ENCODE measurements around the gene TOR3A. TPM values are rescaled to one million over a fixed set of nuclear protein-coding genes. Genes with fewer than 3 reads are reported as not detected.
A peak's percentile ranks its signal among the peaks of the same experiment; 100 is the strongest.

The TOR3A gene
- total RNA-seq, 1 donor from 2014 or later = 24.3 TPM

DNA sequence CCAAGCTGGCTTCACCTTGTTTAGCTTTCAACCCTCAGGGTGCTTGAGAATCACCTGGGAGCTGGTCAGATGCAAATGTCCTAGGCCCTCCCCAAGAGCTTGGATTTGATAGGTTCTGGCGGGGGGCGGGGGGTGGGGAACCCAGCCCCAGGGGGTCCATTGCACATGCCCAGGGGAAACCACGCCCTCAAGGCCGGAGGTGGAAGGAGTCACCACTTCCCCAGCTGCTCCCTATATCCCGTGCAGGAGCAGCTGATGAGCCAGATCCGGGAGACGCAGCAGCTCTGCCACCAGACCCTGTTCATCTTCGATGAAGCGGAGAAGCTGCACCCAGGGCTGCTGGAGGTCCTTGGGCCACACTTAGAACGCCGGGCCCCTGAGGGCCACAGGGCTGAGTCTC lies 5.8 kb downstream of the TOR3A start:
- H3K9me3 ChIP-seq = no peaks in the 10 kb centered on the region
- DNase-seq = no peak
- intact Hi-C loops (cut with DNase I) = no loop called here
- no peaks in the 10 kb centered on the region for H3K27me3 ChIP-seq (ENCODE audit: low read depth)
- no peak for ATAC-seq
- TF ChIP-seq, protein P1, sequence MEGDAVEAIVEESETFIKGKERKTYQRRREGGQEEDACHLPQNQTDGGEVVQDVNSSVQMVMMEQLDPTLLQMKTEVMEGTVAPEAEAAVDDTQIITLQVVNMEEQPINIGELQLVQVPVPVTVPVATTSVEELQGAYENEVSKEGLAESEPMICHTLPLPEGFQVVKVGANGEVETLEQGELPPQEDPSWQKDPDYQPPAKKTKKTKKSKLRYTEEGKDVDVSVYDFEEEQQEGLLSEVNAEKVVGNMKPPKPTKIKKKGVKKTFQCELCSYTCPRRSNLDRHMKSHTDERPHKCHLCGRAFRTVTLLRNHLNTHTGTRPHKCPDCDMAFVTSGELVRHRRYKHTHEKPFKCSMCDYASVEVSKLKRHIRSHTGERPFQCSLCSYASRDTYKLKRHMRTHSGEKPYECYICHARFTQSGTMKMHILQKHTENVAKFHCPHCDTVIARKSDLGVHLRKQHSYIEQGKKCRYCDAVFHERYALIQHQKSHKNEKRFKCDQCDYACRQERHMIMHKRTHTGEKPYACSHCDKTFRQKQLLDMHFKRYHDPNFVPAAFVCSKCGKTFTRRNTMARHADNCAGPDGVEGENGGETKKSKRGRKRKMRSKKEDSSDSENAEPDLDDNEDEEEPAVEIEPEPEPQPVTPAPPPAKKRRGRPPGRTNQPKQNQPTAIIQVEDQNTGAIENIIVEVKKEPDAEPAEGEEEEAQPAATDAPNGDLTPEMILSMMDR (IDR thresholded peaks at IDR 0.05) = no peak
- no peak overlapping the region for H3K27ac ChIP-seq
- peaks cover 40% of the 10 kb centered on the region for H3K4me1 ChIP-seq
- H3K36me3 ChIP-seq = peaks cover 60% of the 10 kb centered on the region
- no peak overlapping the region for H3K4me3 ChIP-seq

- Histone ChIP-seq H3K4me1 (peaks cover 34% of the 10 kb centered on the region), H3K9me3 (no peaks in the 10 kb centered on the region), H3K27me3 (ENCODE audit: low read depth) (no peaks in the 10 kb centered on the region), H3K27ac (no peak overlapping the region), H3K36me3 (peaks cover 83% of the 10 kb centered on the region), H3K4me3 (no peak overlapping the region)
- TF ChIP-seq, protein P1 (IDR thresholded peaks at IDR 0.05) = no peak
- intact Hi-C loops (cut with DNase I) = no loop called here
- ATAC-seq (no peak), DNase-seq (no peak)
Observed at GRCh38 chr1:179089827-179090482, 8.1 kb downstream of the TOR3A start.

GRCh38 chr1:179090522-179090921 lies 8.7 kb downstream of the TOR3A start:
- Histone ChIP-seq H3K9me3 (no peaks in the 10 kb centered on the region), H3K27ac (peak overlapping the region; percentile 20), H3K36me3 (peaks cover 86% of the 10 kb centered on the region), H3K4me3 (no peak overlapping the region), H3K4me1 (peaks cover 40% of the 10 kb centered on the region), H3K27me3 (ENCODE audit: low read depth) (no peaks in the 10 kb centered on the region)
- DNase-seq = no peak
- no peak for ATAC-seq
- intact Hi-C loops (cut with DNase I) = no loop called here
- TF ChIP-seq, protein P1 (IDR thresholded peaks at IDR 0.05) = no peak

DNA sequence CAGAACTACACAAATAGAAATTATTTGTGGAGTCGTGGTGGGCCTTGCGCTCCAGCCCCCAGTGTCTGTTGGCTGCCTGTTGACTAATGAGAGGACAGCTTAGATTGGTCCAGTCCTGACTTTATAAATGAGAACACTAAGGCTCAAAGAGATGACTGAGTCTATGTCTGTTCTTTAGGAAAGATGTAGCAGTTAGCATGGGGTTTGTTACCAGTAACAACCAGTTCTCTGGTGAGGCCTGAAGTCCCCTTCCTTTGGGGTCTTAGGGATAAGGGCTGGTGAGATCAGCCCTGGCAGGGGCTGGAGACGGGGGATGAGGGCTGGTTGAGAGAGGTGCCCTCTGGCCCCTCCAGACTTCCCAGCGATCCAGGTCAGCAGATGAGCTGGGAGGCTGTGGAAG lies 9.1 kb downstream of the TOR3A start:
- DNase-seq (no peak), ATAC-seq (no peak)
- H3K27ac ChIP-seq = peak overlapping the region; percentile 20

GRCh38 chr1:179091691-179092165 lies 9.9 kb downstream of the TOR3A start:
- DNase-seq (peak; percentile 56), ATAC-seq (peak; percentile 57 to 63)
- H3K36me3 ChIP-seq = peaks cover 91% of the 10 kb centered on the region
- intact Hi-C loops (cut with DNase I) = no loop called here
- peak overlapping the region; percentile 20 for H3K27ac ChIP-seq
- H3K4me1 ChIP-seq = peaks cover 40% of the 10 kb centered on the region
- no peak overlapping the region for H3K4me3 ChIP-seq
- H3K27me3 ChIP-seq (ENCODE audit: low read depth) = no peaks in the 10 kb centered on the region
- TF ChIP-seq, protein P1 (IDR thresholded peaks at IDR 0.05) = no peak
- no peaks in the 10 kb centered on the region for H3K9me3 ChIP-seq

More for the DNA sequence above, 9.1 kb downstream of the TOR3A start:
- Histone ChIP-seq H3K4me3 (no peak overlapping the region), H3K4me1 (peaks cover 40% of the 10 kb centered on the region), H3K27me3 (ENCODE audit: low read depth) (no peaks in the 10 kb centered on the region), H3K36me3 (peaks cover 86% of the 10 kb centered on the region), H3K9me3 (no peaks in the 10 kb centered on the region)
- intact Hi-C loops (cut with DNase I) = no loop called here
- TF ChIP-seq, protein P1 (IDR thresholded peaks at IDR 0.05) = no peak

All from lower lobe of right lung (tissue), 2 donors.